Epithelial cell of esophagus (primary cell): ENCODE data around the gene WDR73.

Source experiments
- DNase-seq: peaks from one replicate; pipeline ENCODE4 v3.0.0; 2010; ENCODE audit warnings: low read depth
- H3K4me3 ChIP-seq: 2 replicates; pipeline ENCODE4 v1.5.1; 2011; ENCODE audit warnings: mild to moderate bottlenecking, low read length, control low read depth
- CTCF ChIP-seq: IDR thresholded peaks from 2 replicates; pipeline ENCODE4 v1.5.1; 2011; ENCODE audit warnings: low read depth, mild to moderate bottlenecking, low read length, control low read depth, inconsistent platforms; ENCODE audit not compliant: insufficient read depth; ENCODE audit errors: missing control alignments

The WDR73 gene

DNA sequence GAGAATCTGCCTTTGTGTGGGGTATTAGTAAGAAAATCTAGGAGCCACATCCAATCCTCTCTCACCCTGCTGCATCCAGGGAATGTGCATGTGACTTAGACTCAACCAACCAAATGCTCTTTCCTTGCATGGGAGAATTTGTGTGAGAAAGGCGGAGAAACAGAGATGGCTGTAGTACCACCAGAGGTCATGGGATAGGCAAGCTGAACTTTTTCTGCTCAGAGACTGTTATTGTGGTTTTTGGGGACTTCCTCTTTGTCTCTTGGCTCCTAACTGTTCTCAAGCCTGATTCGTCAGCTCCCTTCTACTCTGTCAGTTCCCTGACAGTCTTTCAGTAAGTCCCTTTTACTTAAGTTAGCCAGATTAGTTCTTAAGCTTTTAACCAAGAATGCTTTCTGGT lies 55.8 kb downstream of the WDR73 start:
- TF ChIP-seq CTCF = no peak
- H3K4me3 ChIP-seq = no peak overlapping the region
- DNase-seq = peak; percentile 21

DNA sequence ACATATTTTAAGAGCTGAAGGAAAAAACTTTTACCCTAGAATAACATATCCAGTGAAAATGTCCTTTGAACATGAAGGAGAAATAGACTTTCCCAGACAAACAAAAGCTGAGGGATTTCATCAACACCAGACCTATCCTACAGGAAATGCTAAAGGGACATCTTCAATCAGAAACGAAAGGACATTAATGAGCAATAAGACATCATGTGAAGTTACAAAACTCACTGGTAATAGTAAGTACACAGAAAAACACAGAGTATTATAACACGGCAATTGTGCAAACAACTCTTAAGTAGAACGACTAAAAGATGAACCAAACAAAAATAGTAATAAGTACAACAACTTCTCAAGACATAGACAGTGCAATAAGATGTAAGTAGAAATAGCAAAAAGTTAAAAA lies 56.8 kb downstream of the WDR73 start:
- H3K4me3 ChIP-seq = no peak overlapping the region
- DNase-seq = no peak
- no peak for TF ChIP-seq CTCF

- no peak for TF ChIP-seq CTCF
- H3K4me3 ChIP-seq = no peak overlapping the region
- no peak for DNase-seq
These were observed 58.4 kb downstream of the WDR73 start for GRCh38 chr15:84595660-84596059.

DNA sequence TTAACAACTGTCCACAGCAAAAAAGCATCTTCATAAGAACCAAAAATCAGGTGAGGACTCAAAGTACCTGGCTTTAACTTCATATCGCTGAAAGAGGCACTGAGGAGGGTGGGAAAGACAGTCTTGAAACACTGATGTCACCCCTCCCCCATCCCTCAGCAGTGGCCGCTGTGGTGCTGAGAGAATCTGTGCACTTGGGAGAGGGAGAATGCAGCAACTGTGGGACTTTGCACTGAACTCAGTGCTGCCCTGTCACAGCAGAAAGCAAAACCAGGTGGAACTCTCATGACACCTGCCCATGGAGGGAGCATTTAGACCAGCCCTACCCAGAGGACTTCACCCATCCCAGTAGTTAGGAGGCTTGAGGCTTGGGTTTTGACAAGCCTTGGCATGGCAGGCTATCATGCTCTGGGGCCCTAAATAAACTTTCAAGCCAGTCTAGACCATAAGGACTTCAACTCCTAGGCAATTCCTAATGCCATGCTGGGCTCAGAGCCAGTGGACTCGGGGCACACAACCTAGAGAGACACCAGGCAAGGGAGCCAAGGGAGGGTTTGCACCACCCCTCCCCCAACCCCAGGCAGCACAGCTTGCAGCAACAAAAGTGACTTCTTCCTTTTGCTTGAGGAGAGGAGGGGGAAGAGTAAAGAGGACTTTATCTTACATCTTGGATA lies 59.3 kb downstream of the WDR73 start:
- no peak overlapping the region for H3K4me3 ChIP-seq
- TF ChIP-seq CTCF = no peak
- DNase-seq = no peak

GRCh38 chr15:84591815-84592214 lies 62.3 kb downstream of the WDR73 start:
- no peak for TF ChIP-seq CTCF
- H3K4me3 ChIP-seq = no peak overlapping the region
- DNase-seq = no peak

- no peak overlapping the region for H3K4me3 ChIP-seq
- no peak for TF ChIP-seq CTCF
- no peak for DNase-seq
These were observed 63.7 kb downstream of the WDR73 start for GRCh38 chr15:84590406-84590805.
